Brain microvascular endothelial cell (primary cell): Measurements from ENCODE around the gene CIROP.

Source experiments
- DNase-seq: peaks from one replicate; pipeline ENCODE4 v3.0.0-alpha.2; 2020
- H3K27ac ChIP-seq: fragments of 250-450 bp; sonication (Bioruptor Pico); 2 replicates; pipeline ENCODE4 v1.5.1; 2020; ENCODE audit warnings: mild to moderate bottlenecking, moderate library complexity
- H3K27me3 ChIP-seq: fragments of 250-450 bp; sonication (Bioruptor Pico); replicated peaks from 2 replicates; pipeline ENCODE4 v1.5.1; 2020; ENCODE audit warnings: mild to moderate bottlenecking
- H3K36me3 ChIP-seq: fragments of 250-450 bp; sonication (Bioruptor Pico); replicated peaks from 2 replicates; pipeline ENCODE4 v1.5.1; 2020; ENCODE audit warnings: mild to moderate bottlenecking
- H3K4me3 ChIP-seq: 2 replicates; pipeline ENCODE4 v1.5.1; 2011; ENCODE audit warnings: low read depth, mild to moderate bottlenecking, control low read depth, low read length, moderate library complexity
- CTCF ChIP-seq: IDR thresholded peaks from 2 replicates; pipeline ENCODE4 v1.5.1; 2011; ENCODE audit warnings: low read depth, mild to moderate bottlenecking, moderate library complexity, low read length, control low read depth, inconsistent platforms; ENCODE audit errors: missing control alignments
- in situ Hi-C: cut with HindIII; loops from 2 replicates; pipeline ENCODE4 v1.10.0; 2017; ENCODE audit warnings: low sequenced_read_pairs, low pct_ligation_motif_present

The CIROP gene

GRCh38 chr14:23124337-23124954, 19.7 kb upstream of the CIROP start:
- no peak overlapping the region for H3K4me3 ChIP-seq
- in situ Hi-C loops: no loop called here
- TF ChIP-seq CTCF: no peak
- H3K27me3 ChIP-seq: no peaks in the 10 kb centered on the region
- no peaks in the 10 kb centered on the region for H3K36me3 ChIP-seq
- H3K27ac ChIP-seq: no peak overlapping the region
- DNase-seq: no peak

- in situ Hi-C loops: no loop called here
These were observed 18.6 kb upstream of the CIROP start for GRCh38 chr14:23123419-23123818.

GRCh38 chr14:23122086-23122485, 17.3 kb upstream of the CIROP start:
- TF ChIP-seq CTCF: no peak

More at GRCh38 chr14:23123419-23123818, 18.6 kb upstream of the CIROP start:
- no peak for TF ChIP-seq CTCF
- DNase-seq: no peak
- Histone ChIP-seq H3K4me3 (no peak overlapping the region), H3K36me3 (no peaks in the 10 kb centered on the region), H3K27me3 (no peaks in the 10 kb centered on the region), H3K27ac (no peak overlapping the region)

GRCh38 chr14:23121361-23121771, 16.6 kb upstream of the CIROP start:
- TF ChIP-seq CTCF: no peak
- DNase-seq: peak; percentile 47
- H3K36me3 ChIP-seq: no peaks in the 10 kb centered on the region
- H3K27me3 ChIP-seq: no peaks in the 10 kb centered on the region
- H3K4me3 ChIP-seq: no peak overlapping the region
- in situ Hi-C loops: no loop called here
- H3K27ac ChIP-seq: no peak overlapping the region

More at GRCh38 chr14:23122086-23122485, 17.3 kb upstream of the CIROP start:
- Histone ChIP-seq H3K27ac (no peak overlapping the region), H3K36me3 (no peaks in the 10 kb centered on the region), H3K4me3 (no peak overlapping the region), H3K27me3 (no peaks in the 10 kb centered on the region)
- in situ Hi-C loops: no loop called here
- DNase-seq: no peak

GRCh38 chr14:23120541-23121251, 15.9 kb upstream of the CIROP start:
- H3K27me3 ChIP-seq: no peaks in the 10 kb centered on the region
- TF ChIP-seq CTCF: peak; percentile 100
- DNase-seq: peak; percentile 81
- no peak overlapping the region for H3K27ac ChIP-seq
- in situ Hi-C loops: no loop called here
- H3K4me3 ChIP-seq: no peak overlapping the region
- no peaks in the 10 kb centered on the region for H3K36me3 ChIP-seq
